Measurements from ENCODE around the gene ADIG.

ADIG gene

DNA sequence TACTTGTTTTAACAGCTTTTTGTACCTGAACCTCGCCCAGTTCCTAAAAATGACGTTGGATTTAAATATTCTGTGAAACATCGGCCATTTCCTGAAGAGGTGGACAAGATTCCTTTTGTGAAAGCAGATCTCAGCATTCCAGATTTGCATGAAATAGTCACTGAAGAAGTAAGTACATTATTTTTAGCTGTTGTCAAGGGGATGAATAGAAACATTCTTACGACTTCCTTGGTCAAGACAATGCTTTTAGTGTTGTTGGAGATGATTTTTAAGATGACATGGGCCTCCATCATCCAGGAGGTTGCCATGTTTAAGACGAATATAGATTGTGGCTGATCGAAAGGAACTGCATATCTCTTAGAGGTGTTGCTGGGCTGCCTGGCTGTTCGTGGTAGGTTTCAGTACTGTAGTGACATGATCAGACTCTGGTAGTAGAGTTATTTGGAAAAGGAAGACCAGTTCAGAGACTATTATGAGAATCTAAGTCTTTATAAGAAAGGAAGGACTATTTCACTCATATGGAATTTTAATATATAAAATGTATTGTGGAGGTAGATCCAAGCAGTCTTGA, 29.9 kb upstream of the ADIG start:
- no peak overlapping the region for H3K4me3 ChIP-seq (ENCODE audit: low read depth, low read length)
- DNase-seq (ENCODE audit: low read depth): no peak
- TF ChIP-seq MYC (IDR thresholded peaks at IDR 0.05; ENCODE audit: low read depth, low read length) (no peak), POLR2A (IDR thresholded peaks at IDR 0.05; ENCODE audit: extremely low read depth, insufficient read length) (no peak)
- TF ChIP-seq, protein P1, sequence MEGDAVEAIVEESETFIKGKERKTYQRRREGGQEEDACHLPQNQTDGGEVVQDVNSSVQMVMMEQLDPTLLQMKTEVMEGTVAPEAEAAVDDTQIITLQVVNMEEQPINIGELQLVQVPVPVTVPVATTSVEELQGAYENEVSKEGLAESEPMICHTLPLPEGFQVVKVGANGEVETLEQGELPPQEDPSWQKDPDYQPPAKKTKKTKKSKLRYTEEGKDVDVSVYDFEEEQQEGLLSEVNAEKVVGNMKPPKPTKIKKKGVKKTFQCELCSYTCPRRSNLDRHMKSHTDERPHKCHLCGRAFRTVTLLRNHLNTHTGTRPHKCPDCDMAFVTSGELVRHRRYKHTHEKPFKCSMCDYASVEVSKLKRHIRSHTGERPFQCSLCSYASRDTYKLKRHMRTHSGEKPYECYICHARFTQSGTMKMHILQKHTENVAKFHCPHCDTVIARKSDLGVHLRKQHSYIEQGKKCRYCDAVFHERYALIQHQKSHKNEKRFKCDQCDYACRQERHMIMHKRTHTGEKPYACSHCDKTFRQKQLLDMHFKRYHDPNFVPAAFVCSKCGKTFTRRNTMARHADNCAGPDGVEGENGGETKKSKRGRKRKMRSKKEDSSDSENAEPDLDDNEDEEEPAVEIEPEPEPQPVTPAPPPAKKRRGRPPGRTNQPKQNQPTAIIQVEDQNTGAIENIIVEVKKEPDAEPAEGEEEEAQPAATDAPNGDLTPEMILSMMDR (IDR thresholded peaks at IDR 0.05; ENCODE audit: low read depth, low read length): no peak
- TF ChIP-seq, protein P2, sequence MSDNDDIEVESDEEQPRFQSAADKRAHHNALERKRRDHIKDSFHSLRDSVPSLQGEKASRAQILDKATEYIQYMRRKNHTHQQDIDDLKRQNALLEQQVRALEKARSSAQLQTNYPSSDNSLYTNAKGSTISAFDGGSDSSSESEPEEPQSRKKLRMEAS (IDR thresholded peaks at IDR 0.05; ENCODE audit: low read depth, low read length): no peak

DNA sequence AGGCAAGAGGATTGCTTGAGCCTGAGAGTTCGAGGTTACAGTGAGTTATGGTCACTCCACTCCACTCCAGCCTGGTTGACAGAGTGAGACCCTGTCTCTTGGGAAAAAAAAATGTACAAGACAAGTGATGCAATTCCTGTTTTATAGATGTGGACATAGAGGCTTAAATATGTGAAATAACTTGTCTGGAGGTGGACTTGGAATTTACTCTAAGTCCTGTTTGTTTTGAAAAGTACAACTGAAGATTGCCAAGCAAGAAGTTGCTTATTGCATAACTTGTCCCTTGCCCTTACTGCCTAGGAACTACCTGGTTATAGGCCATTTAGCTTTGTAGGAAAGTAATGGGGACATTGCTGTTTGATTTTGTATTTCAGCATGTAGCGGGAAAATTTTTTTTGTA, 26.0 kb upstream of the ADIG start:
- TF ChIP-seq MYC (IDR thresholded peaks at IDR 0.05; ENCODE audit: low read depth, low read length) (no peak), POLR2A (IDR thresholded peaks at IDR 0.05; ENCODE audit: extremely low read depth, insufficient read length) (no peak)
- TF ChIP-seq, protein P1 (IDR thresholded peaks at IDR 0.05; ENCODE audit: low read depth, low read length): no peak
- TF ChIP-seq, protein P2 (IDR thresholded peaks at IDR 0.05; ENCODE audit: low read depth, low read length): no peak
- DNase-seq (ENCODE audit: low read depth): peak; percentile 4
- H3K4me3 ChIP-seq (ENCODE audit: low read depth, low read length): no peak overlapping the region

- no peak for DNase-seq (ENCODE audit: low read depth)
- TF ChIP-seq, protein P1 (IDR thresholded peaks at IDR 0.05; ENCODE audit: low read depth, low read length): no peak
- TF ChIP-seq MYC (IDR thresholded peaks at IDR 0.05; ENCODE audit: low read depth, low read length) (no peak), POLR2A (IDR thresholded peaks at IDR 0.05; ENCODE audit: extremely low read depth, insufficient read length) (no peak)
- TF ChIP-seq, protein P2 (IDR thresholded peaks at IDR 0.05; ENCODE audit: low read depth, low read length): no peak
- no peak overlapping the region for H3K4me3 ChIP-seq (ENCODE audit: low read depth, low read length)
Measured at GRCh38 chr20:38555395-38555794, 25.6 kb upstream of the ADIG start.

GRCh38 chr20:38557174-38557573, 23.8 kb upstream of the ADIG start:
- TF ChIP-seq, protein P2 (IDR thresholded peaks at IDR 0.05; ENCODE audit: low read depth, low read length): no peak
- TF ChIP-seq POLR2A (IDR thresholded peaks at IDR 0.05; ENCODE audit: extremely low read depth, insufficient read length) (no peak), MYC (IDR thresholded peaks at IDR 0.05; ENCODE audit: low read depth, low read length) (no peak)
- TF ChIP-seq, protein P1 (IDR thresholded peaks at IDR 0.05; ENCODE audit: low read depth, low read length): no peak
- DNase-seq (ENCODE audit: low read depth): no peak
- no peak overlapping the region for H3K4me3 ChIP-seq (ENCODE audit: low read depth, low read length)

DNA sequence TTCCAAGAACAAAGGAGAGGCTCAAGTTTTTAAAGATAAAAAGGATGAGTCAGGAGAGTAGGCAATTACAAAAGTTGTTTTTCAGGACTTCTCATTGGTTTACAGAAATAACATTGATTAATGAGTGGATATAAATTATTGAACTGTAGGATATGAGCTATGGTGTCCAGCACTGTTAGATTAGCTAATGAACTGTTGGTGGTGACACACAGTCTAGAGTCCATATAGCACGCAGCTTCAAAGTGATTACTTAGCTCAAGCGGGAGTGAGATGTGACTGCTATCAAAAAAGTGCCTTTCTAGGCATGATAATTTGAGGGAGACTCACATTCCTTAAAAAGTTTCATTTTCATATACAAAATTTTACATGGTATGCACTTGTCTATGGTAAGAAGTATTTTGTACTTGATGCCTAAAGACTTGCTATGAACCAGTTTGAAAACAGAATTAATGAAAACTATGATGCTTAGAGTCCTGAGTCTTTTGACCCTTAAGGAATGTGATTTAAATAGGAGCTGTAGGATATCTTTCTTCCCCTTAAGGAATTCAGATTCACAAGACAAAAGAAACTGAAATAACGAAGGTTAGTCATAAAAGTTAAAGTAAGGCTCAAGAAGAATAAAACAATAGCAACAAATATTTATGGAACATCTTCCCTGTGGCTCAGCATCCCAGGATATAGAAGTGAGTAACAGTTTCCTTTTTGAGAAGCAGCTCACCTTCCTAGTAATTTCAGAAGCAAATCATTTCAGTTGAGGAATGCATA, 22.2 kb upstream of the ADIG start:
- H3K4me3 ChIP-seq (ENCODE audit: low read depth, low read length): no peak overlapping the region
- TF ChIP-seq, protein P2 (IDR thresholded peaks at IDR 0.05; ENCODE audit: low read depth, low read length): no peak
- no peak for TF ChIP-seq POLR2A (IDR thresholded peaks at IDR 0.05; ENCODE audit: extremely low read depth, insufficient read length)
- no peak for DNase-seq (ENCODE audit: low read depth)

GRCh38 chr20:38559764-38560163, 21.2 kb upstream of the ADIG start:
- TF ChIP-seq MYC (IDR thresholded peaks at IDR 0.05; ENCODE audit: low read depth, low read length) (no peak), POLR2A (IDR thresholded peaks at IDR 0.05; ENCODE audit: extremely low read depth, insufficient read length) (no peak)
- TF ChIP-seq, protein P2 (IDR thresholded peaks at IDR 0.05; ENCODE audit: low read depth, low read length): no peak
- TF ChIP-seq, protein P1 (IDR thresholded peaks at IDR 0.05; ENCODE audit: low read depth, low read length): no peak
- no peak for DNase-seq (ENCODE audit: low read depth)

More at GRCh38 chr20:38559764-38560163, 21.2 kb upstream of the ADIG start:
- no peak overlapping the region for H3K4me3 ChIP-seq (ENCODE audit: low read depth, low read length)

Data from NB4 (cell line).